OCI-LY1 (cell line): ENCODE measurements around the gene FAM53B.

ENCODE experiments used
- CTCF ChIP-seq: fragments of 200-600 bp; sonication (generic), shearing (Covaris generic); IDR thresholded peaks from 2 replicates; pipeline ENCODE4 v1.5.1; 2017; ENCODE audit warnings: mild to moderate bottlenecking, antibody characterized with exemption, low read length, moderate library complexity, mixed read lengths
- EZH2 ChIP-seq: fragments of 200-600 bp; sonication (generic), shearing (Covaris generic); IDR thresholded peaks from 2 replicates; pipeline ENCODE4 v1.8.0; 2017; ENCODE audit warnings: borderline replicate concordance, mixed run types, mild to moderate bottlenecking, antibody characterized with exemption, low read length, moderate library complexity, mixed read lengths

- TF ChIP-seq EZH2: no peak
- TF ChIP-seq CTCF: no peak
These were observed 19.1 kb upstream of the FAM53B start for GRCh38 chr10:124763267-124763666.
